NT2/D1 (cell line): Measurements from ENCODE around the gene NTN4.
"Not testable (repeated sequence)": the region's sequence is repeated elsewhere in the genome, so short reads cannot be mapped to it uniquely, and the experiment has no call there.

Experiments used
- SUZ12 ChIP-seq: IDR thresholded peaks from 2 replicates; pipeline ENCODE4 v1.6.1; 2011; ENCODE audit not compliant: insufficient read length, insufficient read depth; ENCODE audit errors: extremely low read depth
- YY1 ChIP-seq: IDR thresholded peaks from 2 replicates; pipeline ENCODE4 v1.6.1; 2011; ENCODE audit not compliant: insufficient read length, insufficient read depth
- ZNF274 ChIP-seq: IDR thresholded peaks from 2 replicates; pipeline ENCODE4 v1.6.1; 2011; ENCODE audit warnings: mild to moderate bottlenecking, low read depth, low read length

DNA sequence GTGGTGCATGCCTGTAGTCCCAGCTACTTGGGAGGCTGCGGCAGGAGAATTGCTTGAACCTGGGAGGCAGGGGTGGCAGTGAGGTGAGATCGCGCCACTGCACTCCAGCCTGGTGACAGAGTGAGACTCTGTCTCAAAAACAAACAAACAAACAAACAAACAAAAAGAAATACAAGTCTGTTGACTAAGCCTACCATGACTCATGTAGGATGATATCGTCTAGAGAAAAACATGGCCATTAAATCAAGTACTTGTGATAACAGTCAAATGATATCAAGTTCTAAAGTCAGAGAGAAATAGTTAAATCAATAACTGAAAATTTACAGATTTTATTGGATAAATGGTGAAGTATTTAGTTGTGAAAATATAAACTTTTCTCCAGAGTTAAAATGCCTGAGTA lies 21.6 kb upstream of the NTN4 start:
- TF ChIP-seq SUZ12, YY1, ZNF274: not testable (repeated sequence)
